ENCODE measurements around the gene PGM2L1. TPM values are rescaled to one million over a fixed set of nuclear protein-coding genes. Genes with fewer than 3 reads are reported as not detected.

Gene PGM2L1
- total and polyA plus RNA-seq, 11 donors, result 0.57 to 3.1 (median 1.8) TPM

- TF ChIP-seq POLR2A (IDR thresholded peaks at IDR 0.05), result no peak
- TF ChIP-seq CTCF (IDR thresholded peaks at IDR 0.05), result no peak
- intact Hi-C loops (cut with DNase I), result no loop called here
Measured at GRCh38 chr11:74400606-74401005, 2.4 kb upstream of the PGM2L1 start.

GRCh38 chr11:74397501-74398243 lies 561 bp downstream of the PGM2L1 start:
- no peaks in the 10 kb centered on the region for H3K27me3 ChIP-seq
- H3K9me3 ChIP-seq, result no peaks in the 10 kb centered on the region
- ATAC-seq (peak in 3 of 4 donors; percentile 2 to 12 (median 10)), DNase-seq (peak in 2 of 5 donors; percentile 19 to 36)
- H3K4me1 ChIP-seq, result peaks cover 0 to 9% (median 5%) of the 10 kb centered on the region in 12 donors
- H3K27ac ChIP-seq, result peak overlapping the region in 11 of 12 donors; percentile 69 to 94 (median 85)
- no peaks in the 10 kb centered on the region for H3K36me3 ChIP-seq
- intact Hi-C loops (cut with DNase I), result loop anchor here in 3 of 10 donors (2.0 to 5.0 kb wide), 3 partner anchors 51 to 95 kb away; partner anchors contain the start of gene LIPT2 (in 2 of the 3)
- WGBS, 4 donors, result 2 to 4% (median 3%) methylated on average over 23 to 35 of the region's 35 CpGs
- H3K4me3 ChIP-seq, result peak overlapping the region; percentile 69 to 94 (median 81)
- TF ChIP-seq CTCF (IDR thresholded peaks at IDR 0.05), result no peak
- TF ChIP-seq POLR2A (IDR thresholded peaks at IDR 0.05), result no peak

More at GRCh38 chr11:74400606-74401005, 2.4 kb upstream of the PGM2L1 start:
- no peaks in the 10 kb centered on the region for H3K9me3 ChIP-seq
- no peak overlapping the region for H3K4me3 ChIP-seq
- H3K27me3 ChIP-seq, result no peaks in the 10 kb centered on the region
- no peak for DNase-seq
- no peak for ATAC-seq
- no peak overlapping the region for H3K27ac ChIP-seq
- H3K4me1 ChIP-seq, result peaks cover 0 to 9% (median 5%) of the 10 kb centered on the region in 12 donors
- 85 to 94% (median 93%) methylated on average over 2 of the region's 2 CpGs for WGBS, 4 donors
- H3K36me3 ChIP-seq, result no peaks in the 10 kb centered on the region

DNA sequence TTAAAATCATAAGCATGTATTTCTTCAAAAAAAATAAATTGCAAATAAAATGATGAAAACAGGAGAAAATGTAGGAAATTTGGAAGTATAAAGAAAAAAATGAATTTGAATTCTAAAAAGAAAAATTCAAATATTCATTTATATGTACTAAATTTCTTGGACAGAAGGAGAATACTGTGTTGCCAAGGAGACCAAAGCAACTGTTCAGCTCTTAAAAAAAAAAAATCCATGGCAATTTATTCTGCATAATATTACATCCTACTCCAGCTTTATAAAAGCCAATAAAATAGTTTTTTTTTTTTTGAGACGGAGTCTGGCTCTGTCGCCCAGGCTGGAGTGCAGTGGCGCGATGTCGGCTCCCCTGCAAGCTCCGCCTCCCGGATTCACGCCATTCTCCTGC lies 6.0 kb downstream of the PGM2L1 start:
- Histone ChIP-seq H3K4me3 (no peak overlapping the region), H3K4me1 (peaks cover 0 to 5% (median 2%) of the 10 kb centered on the region in 12 donors), H3K9me3 (no peaks in the 10 kb centered on the region), H3K36me3 (no peaks in the 10 kb centered on the region), H3K27ac (no peak overlapping the region), H3K27me3 (no peaks in the 10 kb centered on the region)
- no peak for TF ChIP-seq POLR2A (IDR thresholded peaks at IDR 0.05)
- no peak for TF ChIP-seq CTCF (IDR thresholded peaks at IDR 0.05)
- DNase-seq (no peak), ATAC-seq (no peak)
- WGBS, 4 donors, result 97 to 99% (median 98%) methylated on average over 8 of the region's 8 CpGs
- intact Hi-C loops (cut with DNase I), result loop anchor here in 1 of 10 donors (5.0 kb wide), 1 partner anchor 180 kb away; no protein-coding TSS in a partner anchor

- no peaks in the 10 kb centered on the region for H3K9me3 ChIP-seq
- no peaks in the 10 kb centered on the region for H3K36me3 ChIP-seq
- ATAC-seq (no peak), DNase-seq (no peak)
- 53 to 61% (median 55%) methylated on average over 3 of the region's 3 CpGs for WGBS, 4 donors
- no peak overlapping the region for H3K27ac ChIP-seq
- no peak overlapping the region for H3K4me3 ChIP-seq
- H3K27me3 ChIP-seq, result no peaks in the 10 kb centered on the region
- intact Hi-C loops (cut with DNase I), result loop anchor here in 3 of 10 donors (2.0 to 5.0 kb wide), 2 partner anchors 58 to 181 kb away; no protein-coding TSS in a partner anchor
- TF ChIP-seq CTCF (IDR thresholded peaks at IDR 0.05) (no peak), POLR2A (IDR thresholded peaks at IDR 0.05) (no peak)
- peaks cover 0 to 5% (median 0%) of the 10 kb centered on the region in 12 donors for H3K4me1 ChIP-seq
Measured at GRCh38 chr11:74391193-74391592, 7.0 kb downstream of the PGM2L1 start.
